Peyer's patch (tissue), 4 donors: ENCODE results near the gene PKP4.

Source experiments
- POLR2A ChIP-seq, 2 donors: fragments of 450-650 bp; IDR thresholded peaks; one replicate each; pipeline ENCODE4 v1.5.1; 2017; ENCODE audit warnings: antibody characterized with exemption in 2 of 2, mild to moderate bottlenecking in 2 of 2, moderate library complexity in 2 of 2
- TF ChIP-seq, protein P1 (sequence below), 6 experiments: fragments of 450-650 bp in 4 of 6; fragments of 200-600 bp in 2 of 6; sonication (generic) in 1 of 6; IDR thresholded peaks; one replicate each; pipeline ENCODE4 v1.5.1; 2017 to 2019; ENCODE audit warnings: antibody characterized with exemption in 6 of 6, mild to moderate bottlenecking in 3 of 6, moderate library complexity in 1 of 6

DNA sequence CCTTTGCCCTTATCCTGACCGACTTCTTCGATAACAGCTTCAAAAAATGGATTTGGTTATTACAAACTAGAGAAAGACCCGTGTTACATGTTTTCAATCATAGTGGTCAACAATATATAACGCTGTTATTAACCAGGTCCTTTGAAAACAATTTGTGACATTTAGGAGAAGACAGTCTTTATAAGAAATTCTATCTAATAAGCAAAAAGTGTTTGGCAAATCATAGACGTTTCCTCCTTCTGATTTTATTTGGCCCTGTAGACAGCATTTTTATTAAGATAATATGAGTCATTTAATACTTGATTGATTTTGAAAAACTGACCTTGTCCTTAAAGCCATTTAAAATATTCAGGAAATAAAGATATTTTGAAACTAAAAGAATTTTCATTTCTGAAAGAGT lies 177.9 kb downstream of the PKP4 start:
- TF ChIP-seq, protein P1, sequence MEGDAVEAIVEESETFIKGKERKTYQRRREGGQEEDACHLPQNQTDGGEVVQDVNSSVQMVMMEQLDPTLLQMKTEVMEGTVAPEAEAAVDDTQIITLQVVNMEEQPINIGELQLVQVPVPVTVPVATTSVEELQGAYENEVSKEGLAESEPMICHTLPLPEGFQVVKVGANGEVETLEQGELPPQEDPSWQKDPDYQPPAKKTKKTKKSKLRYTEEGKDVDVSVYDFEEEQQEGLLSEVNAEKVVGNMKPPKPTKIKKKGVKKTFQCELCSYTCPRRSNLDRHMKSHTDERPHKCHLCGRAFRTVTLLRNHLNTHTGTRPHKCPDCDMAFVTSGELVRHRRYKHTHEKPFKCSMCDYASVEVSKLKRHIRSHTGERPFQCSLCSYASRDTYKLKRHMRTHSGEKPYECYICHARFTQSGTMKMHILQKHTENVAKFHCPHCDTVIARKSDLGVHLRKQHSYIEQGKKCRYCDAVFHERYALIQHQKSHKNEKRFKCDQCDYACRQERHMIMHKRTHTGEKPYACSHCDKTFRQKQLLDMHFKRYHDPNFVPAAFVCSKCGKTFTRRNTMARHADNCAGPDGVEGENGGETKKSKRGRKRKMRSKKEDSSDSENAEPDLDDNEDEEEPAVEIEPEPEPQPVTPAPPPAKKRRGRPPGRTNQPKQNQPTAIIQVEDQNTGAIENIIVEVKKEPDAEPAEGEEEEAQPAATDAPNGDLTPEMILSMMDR (IDR thresholded peaks at IDR 0.05), result no peak
- TF ChIP-seq POLR2A (IDR thresholded peaks at IDR 0.05), result no peak
